ENCODE data around the gene USP16.

Gene USP16

GRCh38 chr21:29082046-29082815 is 57.8 kb downstream of the USP16 start:
- DNase-seq (ENCODE audit: low read depth in 2 of 3, low spot score in 1 of 3) = no peak

- no peak for DNase-seq (ENCODE audit: low read depth in 2 of 3, low spot score in 1 of 3)
Observed at GRCh38 chr21:29083306-29083705, 58.8 kb downstream of the USP16 start.

GRCh38 chr21:29084372-29084771 is 59.9 kb downstream of the USP16 start:
- DNase-seq (ENCODE audit: low read depth in 2 of 3, low spot score in 1 of 3) = no peak

DNA sequence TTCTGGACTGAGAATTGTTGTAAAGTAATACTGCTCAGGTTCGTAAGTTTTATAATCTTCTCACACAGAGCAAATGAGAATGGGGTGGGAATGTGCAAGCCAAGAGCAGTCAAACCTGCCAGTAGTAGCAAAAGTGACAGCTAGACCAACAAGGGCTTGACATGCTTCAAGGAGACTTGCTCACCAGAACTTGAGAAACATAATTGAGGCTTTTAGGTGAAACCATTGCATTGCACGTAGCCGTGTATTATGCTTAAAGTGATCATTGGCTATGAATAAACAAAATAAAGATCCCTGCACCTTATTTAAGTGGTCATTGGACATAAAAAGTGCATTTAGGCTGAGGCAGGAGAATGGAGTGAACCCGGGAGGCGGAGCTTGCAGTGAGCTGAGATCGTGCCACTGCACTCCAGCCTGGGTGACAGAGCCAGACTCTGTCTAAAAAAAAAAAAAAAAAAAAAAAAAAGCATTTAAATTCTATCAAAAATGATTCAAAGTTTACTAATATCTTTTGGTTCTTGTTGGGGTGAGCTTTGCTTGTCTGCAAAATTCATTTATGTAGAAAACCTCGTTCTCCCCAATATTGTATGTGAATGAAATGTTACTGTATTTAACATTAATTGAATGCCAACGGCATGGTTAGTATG is 60.8 kb downstream of the USP16 start:
- no peak for DNase-seq (ENCODE audit: low read depth in 2 of 3, low spot score in 1 of 3)

GRCh38 chr21:29091033-29091432 is 66.6 kb downstream of the USP16 start:
- DNase-seq (ENCODE audit: low read depth in 2 of 3, low spot score in 1 of 3) = no peak

GRCh38 chr21:29092102-29092959 is 67.9 kb downstream of the USP16 start:
- no peak for DNase-seq (ENCODE audit: low read depth in 2 of 3, low spot score in 1 of 3)

GRCh38 chr21:29096218-29097015 is 71.9 kb downstream of the USP16 start:
- no peak for DNase-seq (ENCODE audit: low read depth in 2 of 3, low spot score in 1 of 3)

DNA sequence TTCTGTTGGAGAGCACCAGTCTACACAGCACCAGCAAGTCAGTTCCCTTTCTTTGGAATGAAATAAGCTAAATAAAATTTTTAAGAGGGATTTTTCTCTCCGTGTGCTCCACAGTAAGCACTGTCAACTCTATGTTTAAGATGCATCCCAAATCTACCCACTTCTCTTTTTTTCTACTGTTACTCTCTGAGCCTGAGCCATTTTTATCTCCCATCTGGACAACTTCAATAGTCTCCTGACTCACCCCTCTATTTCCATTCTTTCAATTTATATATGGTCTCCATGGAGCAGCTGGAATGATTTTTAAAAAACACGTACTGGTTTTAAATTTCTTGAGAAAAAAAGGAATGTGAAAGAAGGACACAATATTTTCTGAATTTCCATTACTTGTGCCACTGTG is 73.7 kb downstream of the USP16 start:
- DNase-seq (ENCODE audit: low read depth in 2 of 3, low spot score in 1 of 3) = no peak

- no peak for DNase-seq (ENCODE audit: low read depth in 2 of 3, low spot score in 1 of 3)
Observed at GRCh38 chr21:29102791-29103257, 78.4 kb downstream of the USP16 start.
